A549 (cell line): ENCODE data around the gene MAMDC4. TPM values are rescaled to one million over a fixed set of nuclear protein-coding genes. Genes with fewer than 3 reads are reported as not detected.
A peak's percentile ranks its signal among the peaks of the same experiment; 100 is the strongest.

Experiments used
- ATAC-seq, 2 experiments: fragments of 200-7000 bp in 1 of 2; fragments of >200 bp in 1 of 2; cut with Nextera tagmentation in 1 of 2; cut with Tn5 transposase in 1 of 2; 3 replicates each; pipeline versions ENCODE4 v1.8.0 to v1.9.1; 2018 to 2020; ENCODE audit warnings: mild to moderate bottlenecking in 1 of 2, moderate library complexity in 1 of 2
- CTCF ChIA-PET: fragments of 300-600 bp; sonication (Branson Sonifier 250); formaldehyde crosslinking; extraction: SDS; loops from one replicate; lab custom pipeline; 2021; ENCODE audit warnings: antibody characterized with exemption, inconsistent platforms; lab: Yijun Ruan, JAX
- POLR2A ChIA-PET: fragments of 350-600 bp; formaldehyde crosslinking; extraction: SDS; loops from one replicate; lab custom pipeline; 2021; ENCODE audit warnings: antibody characterized with exemption, inconsistent platforms; lab: Yijun Ruan, JAX
- DNase-seq, 2 experiments: peaks; one replicate each; pipeline versions ENCODE4 v3.0.0 to v3.0.0-alpha.2; 2011 to 2016; ENCODE audit warnings: low read depth in 1 of 2, low spot score in 1 of 2
- FAIRE-seq: peaks from 2 replicates; lab custom pipeline; 2011; peaks lifted over from hg19 to GRCh38; lab: Jason Lieb, UNC
- H3K27ac ChIP-seq, 2 experiments: fragments of >200 bp; sonication (Bioruptor Twin); formaldehyde crosslinking; 3 replicates each; pipeline ENCODE4 v1.5.1; 2016 to 2017
- H3K4me1 ChIP-seq: fragments of >200 bp; sonication (Bioruptor Twin); formaldehyde crosslinking; 3 replicates; pipeline ENCODE4 v1.6.1; 2016
- H3K4me2 ChIP-seq: fragments of >200 bp; sonication (Bioruptor Twin); formaldehyde crosslinking; 3 replicates; pipeline ENCODE4 v1.6.1; 2016
- H3K4me3 ChIP-seq: fragments of >200 bp; sonication (Bioruptor Twin); formaldehyde crosslinking; 3 replicates; pipeline ENCODE4 v1.5.1; 2016
- H3K9me3 ChIP-seq: fragments of >200 bp; sonication (Bioruptor Twin); formaldehyde crosslinking; 3 replicates; pipeline ENCODE4 v1.6.1; 2016
- ATOH8 ChIP-seq: fragments of 250-450 bp; sonication (Bioruptor Pico); IDR thresholded peaks from 2 replicates; pipeline ENCODE4 v1.5.0; 2020; ENCODE audit warnings: low read depth, mild to moderate bottlenecking, moderate library complexity
- BCL3 ChIP-seq: fragments of >200 bp; sonication (Bioruptor Twin); formaldehyde crosslinking; IDR thresholded peaks from 3 replicates; pipeline ENCODE4 v1.6.1; 2016
- BHLHE40 ChIP-seq: IDR thresholded peaks from 2 replicates; pipeline ENCODE4 v1.6.1; 2012; ENCODE audit warnings: low read depth, low read length, inconsistent platforms
- CBX2 ChIP-seq: fragments of 200-600 bp; sonication (generic); IDR thresholded peaks from 2 replicates; pipeline ENCODE4 v1.6.1; 2016; ENCODE audit warnings: low read depth, mild to moderate bottlenecking, borderline replicate concordance
- CEBPB ChIP-seq, 2 experiments: fragments of >200 bp in 1 of 2; sonication (Bioruptor Twin) in 1 of 2; formaldehyde crosslinking in 1 of 2; IDR thresholded peaks; 2 replicates each; pipeline ENCODE4 v1.6.1; 2012 to 2016
- E2F6 ChIP-seq: IDR thresholded peaks from 2 replicates; pipeline ENCODE4 v1.6.1; 2012; ENCODE audit warnings: low read depth, borderline replicate concordance
- FOSB ChIP-seq: fragments of 250-450 bp; sonication (Bioruptor Pico); IDR thresholded peaks from 2 replicates; pipeline ENCODE4 v1.5.0; 2020; ENCODE audit warnings: mild to moderate bottlenecking, moderate library complexity
- FOSL2 ChIP-seq, 2 experiments: fragments of 450-650 bp in 1 of 2; fragments of >200 bp in 1 of 2; sonication (Bioruptor Twin) in 1 of 2; formaldehyde crosslinking; IDR thresholded peaks; 2 replicates each; pipeline versions ENCODE4 v1.5.0 to v1.6.1; 2016 to 2020; ENCODE audit warnings: mild to moderate bottlenecking in 1 of 2, moderate library complexity in 1 of 2
- FOXS1 ChIP-seq: fragments of 250-450 bp; sonication (Bioruptor Pico); IDR thresholded peaks from 2 replicates; pipeline ENCODE4 v1.5.0; 2020; ENCODE audit warnings: mild to moderate bottlenecking, moderate library complexity
- GATA3 ChIP-seq: IDR thresholded peaks from 2 replicates; pipeline ENCODE4 v1.6.1; 2012; ENCODE audit warnings: borderline replicate concordance
- HOXB13 ChIP-seq: fragments of 250-450 bp; sonication (Bioruptor Pico); IDR thresholded peaks from 2 replicates; pipeline ENCODE4 v1.5.0; 2020; ENCODE audit warnings: low read depth, mild to moderate bottlenecking, moderate library complexity
- HOXB5 ChIP-seq: fragments of 250-450 bp; sonication (Bioruptor Pico); IDR thresholded peaks from 2 replicates; pipeline ENCODE4 v1.5.0; 2020; ENCODE audit warnings: mild to moderate bottlenecking, moderate library complexity
- JUN ChIP-seq, 2 experiments: fragments of >200 bp; sonication (Bioruptor Twin); formaldehyde crosslinking; IDR thresholded peaks; 2 replicates in 1 of 2; 3 replicates in 1 of 2; pipeline ENCODE4 v1.6.1; 2016 to 2017
- JUNB ChIP-seq: fragments of >200 bp; sonication (Bioruptor Twin); formaldehyde crosslinking; IDR thresholded peaks from 2 replicates; pipeline ENCODE4 v1.6.1; 2016
- MAX ChIP-seq: IDR thresholded peaks from 2 replicates; pipeline ENCODE4 v1.6.1; 2012
- MYC ChIP-seq: IDR thresholded peaks from 2 replicates; pipeline ENCODE4 v1.6.1; 2012; ENCODE audit warnings: mild to moderate bottlenecking, inconsistent platforms, low read length, improper control_type of control experiment, borderline replicate concordance
- PHF8 ChIP-seq: fragments of 200-600 bp; sonication (generic); IDR thresholded peaks from 2 replicates; pipeline ENCODE4 v1.6.1; 2016; ENCODE audit warnings: low read depth, mild to moderate bottlenecking, antibody characterized with exemption, moderate library complexity, borderline replicate concordance
- POLR2A ChIP-seq: IDR thresholded peaks from 2 replicates; pipeline ENCODE4 v1.6.1; 2012; ENCODE audit warnings: mild to moderate bottlenecking, low read length
- RARB ChIP-seq: fragments of 250-450 bp; sonication (Bioruptor Pico); IDR thresholded peaks from 2 replicates; pipeline ENCODE4 v1.8.0; 2021; ENCODE audit warnings: mild to moderate bottlenecking, moderate library complexity
- RFX5 ChIP-seq: fragments of 450-650 bp; IDR thresholded peaks from 2 replicates; pipeline ENCODE4 v1.7.1; 2014; ENCODE audit warnings: antibody characterized with exemption, mild to moderate bottlenecking, moderate library complexity
- RNF2 ChIP-seq: fragments of 200-600 bp; sonication (generic); IDR thresholded peaks from 2 replicates; pipeline ENCODE4 v1.6.1; 2016; ENCODE audit warnings: low read depth, mild to moderate bottlenecking, antibody characterized with exemption, moderate library complexity, borderline replicate concordance
- TFCP2L1 ChIP-seq: fragments of 250-450 bp; sonication (Bioruptor Pico); IDR thresholded peaks from 2 replicates; pipeline ENCODE4 v1.5.0; 2021; ENCODE audit warnings: mild to moderate bottlenecking
- TP53 ChIP-seq: fragments of 250-450 bp; sonication (Bioruptor Pico); IDR thresholded peaks from 2 replicates; pipeline ENCODE4 v1.5.0; 2021; ENCODE audit warnings: mild to moderate bottlenecking, moderate library complexity
- WGBS: methylation state at CpG from one replicate; pipeline ENCODE4 v1.1.6; 2017; ENCODE audit errors: missing lambda C conversion rate; 5-methylcytosine and 5-hydroxymethylcytosine counted together
- polyA plus RNA-seq, 4 experiments: library from polyadenylated mRNA; depleted of rRNA in 3 of 4; stranded (reverse); fragments of >200 nt; fragmentation: RNase III in 1 of 4; extraction: RNeasy Plus Mini Kit Qiagen cat#74134 plus additional on column Dnase treatment in 1 of 4; gene quantifications; 2 replicates in 3 of 4; 3 replicates in 1 of 4; pipeline ENCODE4 v1.2.3, GENCODE V29; 2011 to 2017

MAMDC4 gene
- polyA plus RNA-seq, 2 of the 4 experiments (the other 2 are of a cell fraction): 1.3 to 7.3 TPM

GRCh38 chr9:136900988-136901515 is 48.9 kb downstream of the MAMDC4 start:
- H3K4me3 ChIP-seq: no peak overlapping the region; the same call in 2 of the 3 replicates
- WGBS: 7% methylated on average over 13 of the region's 13 CpGs
- ChIA-PET CTCF (interaction anchor here (0.9 to 10.7 kb wide), 6 partner anchors 14 to 128 kb away, joined by 4 to 139 read pairs (median 4); partner anchors contain the start of gene TRAF2), POLR2A (interaction anchor here (0.6 to 4.2 kb wide), 5 partner anchors 8 to 43 kb away, joined by 7 to 108 read pairs (median 7); partner anchors contain the start of genes FBXW5 and TRAF2)
- DNase-seq: peak in 1 of 2 experiments; percentile 58
- ATAC-seq: peak in 1 of 2 experiments; percentile 16; a peak in 3 of 6 replicates
- TF ChIP-seq E2F6 (no peak; the same call in 1 of the 2 replicates), BCL3 (no peak), GATA3 (0 out of 2 replicates have a peak, but pooled peaks have one; percentile 37), BHLHE40 (no peak), FOSL2 (IDR thresholded peaks at IDR 0.05) (no peak), FOSL2 (CRISPR knock-in tag; IDR thresholded peaks at IDR 0.05) (peak; percentile 58; the same call in 1 of the 2 replicates), CEBPB (IDR thresholded peaks at IDR 0.05) (no peak), MAX (0 out of 2 replicates have a peak, but pooled peaks have one; percentile 16)
- H3K4me2 ChIP-seq: peak overlapping the region; percentile 81
- FAIRE-seq: no peak
- H3K27ac ChIP-seq: peak overlapping the region; percentile 96
- H3K4me1 ChIP-seq: peaks cover 77% of the 10 kb centered on the region
- no peaks in the 10 kb centered on the region for H3K9me3 ChIP-seq

GRCh38 chr9:136901516-136902258 is 49.5 kb downstream of the MAMDC4 start:
- peak; percentile 69 to 78 for ATAC-seq
- peak overlapping the region; percentile 21 for H3K4me3 ChIP-seq

More at GRCh38 chr9:136901516-136902258, 49.5 kb downstream of the MAMDC4 start:
- H3K4me2 ChIP-seq: peak overlapping the region; percentile 81
- TF ChIP-seq POLR2A: peak; percentile 38
- TF ChIP-seq MYC: peak; percentile 43; the same call in 1 of the 2 replicates
- no peak for TF ChIP-seq FOXS1
- TF ChIP-seq CBX2: no peak
- TF ChIP-seq FOSL2 (IDR thresholded peaks at IDR 0.05): no peak
- peak; percentile 38; the same call in 1 of the 2 replicates for TF ChIP-seq FOSL2 (CRISPR knock-in tag; IDR thresholded peaks at IDR 0.05)
- TF ChIP-seq RFX5: no peak
- TF ChIP-seq HOXB13 (CRISPR knock-in tag): peak; percentile 18; the same call in 1 of the 2 replicates
- peak; percentile 22 to 68; a peak in 3 of 5 replicates for TF ChIP-seq JUN (IDR thresholded peaks at IDR 0.05)
- TF ChIP-seq ATOH8: peak; percentile 57
- 0 out of 2 replicates have a peak, but pooled peaks have one; percentile 8 for TF ChIP-seq RARB
- peak; percentile 71; the same call in 1 of the 2 replicates for TF ChIP-seq TFCP2L1 (CRISPR knock-in tag)
- peak; percentile 8; the same call in 1 of the 2 replicates for TF ChIP-seq TP53
- TF ChIP-seq MAX: no peak; the same call in 1 of the 2 replicates
- TF ChIP-seq HOXB5 (CRISPR knock-in tag): 0 out of 2 replicates have a peak, but pooled peaks have one; percentile 29
- no peak for TF ChIP-seq PHF8
- no peak for TF ChIP-seq JUNB
- no peak for TF ChIP-seq RNF2
- 0 out of 2 replicates have a peak, but pooled peaks have one; percentile 16 for TF ChIP-seq FOSB (CRISPR knock-in tag)
- DNase-seq (peak; percentile 92 to 97), FAIRE-seq (no peak)
- 3% methylated on average over 17 of the region's 20 CpGs for WGBS
- ChIA-PET CTCF (interaction anchor here (0.6 to 10.7 kb wide), 13 partner anchors 12 to 134 kb away, joined by 3 to 139 read pairs (median 4); partner anchors contain the start of genes C8G and TRAF2), POLR2A (interaction anchor here (0.6 to 4.2 kb wide), 11 partner anchors 9 to 94 kb away, joined by 3 to 108 read pairs (median 7); partner anchors contain the start of genes CLIC3, EDF1, FBXW5 and PAXX)
- no peaks in the 10 kb centered on the region for H3K9me3 ChIP-seq
- H3K4me1 ChIP-seq: peaks cover 73% of the 10 kb centered on the region
- H3K27ac ChIP-seq: peak overlapping the region; percentile 96
